IgD-negative memory B cell (primary cell): ENCODE data around the gene ZNF394. TPM values are rescaled to one million over a fixed set of nuclear protein-coding genes. Genes with fewer than 3 reads are reported as not detected.
A peak's percentile ranks its signal among the peaks of the same experiment; 100 is the strongest.
"Not testable (repeated sequence)": the region's sequence is repeated elsewhere in the genome, so short reads cannot be mapped to it uniquely, and the experiment has no call there.

Source experiments
- H3K27ac Mint-ChIP-seq, 3 donors: one replicate each; pipeline ENCODE4 v1.8.0; 2020 to 2022; ENCODE audit warnings: mild to moderate bottlenecking in 3 of 3, mixed read lengths in 3 of 3, moderate library complexity in 1 of 3
- H3K27me3 Mint-ChIP-seq: one replicate; pipeline ENCODE4 v1.8.0; 2021; ENCODE audit warnings: mixed read lengths
- H3K36me3 Mint-ChIP-seq: one replicate; pipeline ENCODE4 v1.8.0; 2020; ENCODE audit warnings: mild to moderate bottlenecking, mixed read lengths
- H3K4me1 Mint-ChIP-seq, 3 donors: one replicate each; pipeline ENCODE4 v1.8.0; 2020 to 2022; ENCODE audit warnings: mixed read lengths in 3 of 3, mild to moderate bottlenecking in 1 of 3
- H3K4me3 Mint-ChIP-seq, 4 donors: one replicate each; pipeline ENCODE4 v1.8.0; 2020 to 2022; ENCODE audit warnings: mild to moderate bottlenecking in 4 of 4, mixed read lengths in 4 of 4, moderate library complexity in 3 of 4
- H3K9me3 Mint-ChIP-seq, 3 donors: one replicate each; pipeline ENCODE4 v1.8.0; 2020 to 2021; ENCODE audit warnings: mixed read lengths in 3 of 3, mild to moderate bottlenecking in 1 of 3
- polyA plus RNA-seq: library from polyadenylated mRNA; unstranded; fragments of 300-500 nt; fragmentation: Illumina TruSeq; gene quantifications from one replicate; pipeline ENCODE4 v1.2.3, GENCODE V29; 2021

ZNF394 gene
- polyA plus RNA-seq, result 53.3 TPM

GRCh38 chr7:99499721-99500636 lies at the start of gene ZNF394:
TSS of gene ZNF394 (minus strand) at chr7:99500281. CDS start at chr7:99500093, 188 bp downstream.
- H3K27me3 Mint-ChIP-seq, result no peaks in the 10 kb centered on the region
- H3K36me3 Mint-ChIP-seq, result peaks cover 7% of the 10 kb centered on the region
- peak within 1 kb of the TSS; percentile 94 to 100 (median 98) for H3K4me3 Mint-ChIP-seq
- peaks cover 18 to 24% (median 20%) of the 10 kb centered on the region in 3 donors for H3K4me1 Mint-ChIP-seq
- H3K9me3 Mint-ChIP-seq, result no peaks in the 10 kb centered on the region
- peak within 1 kb of the TSS; percentile 87 to 100 (median 94) for H3K27ac Mint-ChIP-seq

- not testable (repeated sequence) for H3K36me3 Mint-ChIP-seq, H3K27ac Mint-ChIP-seq, H3K27me3 Mint-ChIP-seq, H3K9me3 Mint-ChIP-seq
- peak overlapping the region in 2 of 4 donors; percentile 12 to 90 for H3K4me3 Mint-ChIP-seq
- peaks cover 8 to 20% (median 16%) of the 10 kb centered on the region in 3 donors for H3K4me1 Mint-ChIP-seq
Observed at GRCh38 chr7:99549545-99549944, 49.5 kb upstream of the ZNF394 start.

- not testable (repeated sequence) for H3K4me1 Mint-ChIP-seq, H3K27me3 Mint-ChIP-seq, H3K36me3 Mint-ChIP-seq, H3K4me3 Mint-ChIP-seq, H3K27ac Mint-ChIP-seq
- H3K9me3 Mint-ChIP-seq, result peaks cover 8 to 17% (median 10%) of the 10 kb centered on the region in 3 donors
Observed at GRCh38 chr7:99545308-99545707, 45.2 kb upstream of the ZNF394 start.

GRCh38 chr7:99543916-99544315 lies 43.8 kb upstream of the ZNF394 start:
- H3K4me1 Mint-ChIP-seq, result peaks cover 0 to 3% (median 0%) of the 10 kb centered on the region in 3 donors
- H3K27me3 Mint-ChIP-seq, result no peaks in the 10 kb centered on the region
- peaks cover 5% of the 10 kb centered on the region for H3K36me3 Mint-ChIP-seq
- no peak overlapping the region for H3K4me3 Mint-ChIP-seq
- H3K27ac Mint-ChIP-seq, result no peak overlapping the region
- peaks cover 10 to 18% (median 14%) of the 10 kb centered on the region in 3 donors for H3K9me3 Mint-ChIP-seq

- Mint-ChIP-seq H3K9me3 (peaks cover 10 to 21% (median 14%) of the 10 kb centered on the region in 3 donors), H3K27me3 (no peaks in the 10 kb centered on the region), H3K27ac (no peak overlapping the region), H3K4me3 (peak overlapping the region in 1 of 4 donors; percentile 17), H3K36me3 (peaks cover 4% of the 10 kb centered on the region), H3K4me1 (peaks cover 0 to 3% (median 0%) of the 10 kb centered on the region in 3 donors)
Observed at GRCh38 chr7:99543081-99543671, 43.1 kb upstream of the ZNF394 start.

- H3K4me3 Mint-ChIP-seq, result no peak overlapping the region
- H3K36me3 Mint-ChIP-seq, result peaks cover 3% of the 10 kb centered on the region
- peak overlapping the region in 1 of 3 donors; percentile 39 for H3K27ac Mint-ChIP-seq
- no peaks in the 10 kb centered on the region for H3K27me3 Mint-ChIP-seq
- peaks cover 11 to 26% (median 14%) of the 10 kb centered on the region in 3 donors for H3K9me3 Mint-ChIP-seq
- H3K4me1 Mint-ChIP-seq, result peaks cover 0 to 2% (median 0%) of the 10 kb centered on the region in 3 donors
Observed at GRCh38 chr7:99541212-99541611, 41.1 kb upstream of the ZNF394 start.

- Mint-ChIP-seq H3K27ac (no peak overlapping the region), H3K27me3 (no peaks in the 10 kb centered on the region), H3K9me3 (peaks cover 11 to 26% (median 14%) of the 10 kb centered on the region in 3 donors), H3K4me1 (peaks cover 0 to 2% (median 0%) of the 10 kb centered on the region in 3 donors), H3K4me3 (peak overlapping the region in 1 of 4 donors; percentile 27), H3K36me3 (peaks cover 3% of the 10 kb centered on the region)
Observed at GRCh38 chr7:99540542-99540941, 40.5 kb upstream of the ZNF394 start.

- Mint-ChIP-seq H3K27ac (no peak overlapping the region), H3K4me3 (peak overlapping the region in 1 of 4 donors; percentile 43), H3K9me3 (peaks cover 12 to 30% (median 14%) of the 10 kb centered on the region in 3 donors), H3K36me3 (no peaks in the 10 kb centered on the region), H3K4me1 (peaks cover 0 to 1% (median 0%) of the 10 kb centered on the region in 3 donors), H3K27me3 (no peaks in the 10 kb centered on the region)
Observed at GRCh38 chr7:99539213-99539811, 39.2 kb upstream of the ZNF394 start.

- H3K4me1 Mint-ChIP-seq, result peaks cover 0 to 1% (median 0%) of the 10 kb centered on the region in 3 donors
- H3K27me3 Mint-ChIP-seq, result no peaks in the 10 kb centered on the region
- H3K27ac Mint-ChIP-seq, result no peak overlapping the region
- H3K9me3 Mint-ChIP-seq, result peaks cover 18 to 34% (median 20%) of the 10 kb centered on the region in 3 donors
- H3K4me3 Mint-ChIP-seq, result no peak overlapping the region
- H3K36me3 Mint-ChIP-seq, result peaks cover 19% of the 10 kb centered on the region
Observed at GRCh38 chr7:99535667-99536066, 35.6 kb upstream of the ZNF394 start.

GRCh38 chr7:99531354-99531765 lies 31.3 kb upstream of the ZNF394 start:
- Mint-ChIP-seq H3K36me3 (peaks cover 30% of the 10 kb centered on the region), H3K27me3 (no peaks in the 10 kb centered on the region), H3K4me3 (peak overlapping the region in 2 of 4 donors; percentile 12 to 70), H3K9me3 (peaks cover 14 to 24% (median 23%) of the 10 kb centered on the region in 3 donors), H3K27ac (no peak overlapping the region), H3K4me1 (peaks cover 0 to 3% (median 0%) of the 10 kb centered on the region in 3 donors)

GRCh38 chr7:99525713-99526440 lies 25.8 kb upstream of the ZNF394 start:
- Mint-ChIP-seq H3K4me3 (no peak overlapping the region), H3K4me1 (peaks cover 0 to 9% (median 1%) of the 10 kb centered on the region in 3 donors), H3K9me3 (peaks cover 2 to 11% (median 9%) of the 10 kb centered on the region in 3 donors), H3K27me3 (no peaks in the 10 kb centered on the region), H3K27ac (no peak overlapping the region), H3K36me3 (peaks cover 14% of the 10 kb centered on the region)

GRCh38 chr7:99521399-99521798 lies 21.3 kb upstream of the ZNF394 start:
- H3K36me3 Mint-ChIP-seq, result peaks cover 11% of the 10 kb centered on the region
- no peak overlapping the region for H3K27ac Mint-ChIP-seq
- no peak overlapping the region for H3K4me3 Mint-ChIP-seq
- H3K27me3 Mint-ChIP-seq, result no peaks in the 10 kb centered on the region
- no peaks in the 10 kb centered on the region for H3K9me3 Mint-ChIP-seq
- peaks cover 0 to 9% (median 2%) of the 10 kb centered on the region in 3 donors for H3K4me1 Mint-ChIP-seq

- no peaks in the 10 kb centered on the region for H3K9me3 Mint-ChIP-seq
Observed at GRCh38 chr7:99514050-99514449, 14.0 kb upstream of the ZNF394 start.

GRCh38 chr7:99505324-99505662 lies 5.2 kb upstream of the ZNF394 start:
- H3K4me1 Mint-ChIP-seq, result peaks cover 18 to 24% (median 23%) of the 10 kb centered on the region in 3 donors

More at GRCh38 chr7:99514050-99514449, 14.0 kb upstream of the ZNF394 start:
- H3K27ac Mint-ChIP-seq, result no peak overlapping the region
- peak overlapping the region in 1 of 4 donors; percentile 41 for H3K4me3 Mint-ChIP-seq
- peaks cover 5 to 11% (median 7%) of the 10 kb centered on the region in 3 donors for H3K4me1 Mint-ChIP-seq
- H3K27me3 Mint-ChIP-seq, result no peaks in the 10 kb centered on the region
- H3K36me3 Mint-ChIP-seq, result peaks cover 13% of the 10 kb centered on the region

More at GRCh38 chr7:99505324-99505662, 5.2 kb upstream of the ZNF394 start:
- peak overlapping the region; percentile 93 to 100 (median 98) for H3K27ac Mint-ChIP-seq
- peaks cover 2% of the 10 kb centered on the region for H3K27me3 Mint-ChIP-seq
- peaks cover 4% of the 10 kb centered on the region for H3K36me3 Mint-ChIP-seq
- peak overlapping the region; percentile 95 to 100 (median 100) for H3K4me3 Mint-ChIP-seq
- H3K9me3 Mint-ChIP-seq, result no peaks in the 10 kb centered on the region
